Measurements from ENCODE around the gene TRAPPC2L.

The TRAPPC2L gene

GRCh38 chr16:88828711-88829110, 28.2 kb upstream of the TRAPPC2L start:
- no peak for DNase-seq (ENCODE audit: extremely low read depth, insufficient read length)
- H3K36me3 ChIP-seq (ENCODE audit: control insufficient read depth, insufficient read depth, low read length) = peaks cover 2% of the 10 kb centered on the region
- no peaks in the 10 kb centered on the region for H3K27me3 ChIP-seq (replicated peaks; ENCODE audit: control insufficient read depth, insufficient read depth, low read length)
- H3K4me3 ChIP-seq (replicated peaks; ENCODE audit: low read depth, low read length) = no peak overlapping the region
- TF ChIP-seq CTCF (IDR thresholded peaks at IDR 0.05; ENCODE audit: insufficient read depth, low read length, poor library complexity, severe bottlenecking) = no peak

GRCh38 chr16:88830258-88830657, 26.7 kb upstream of the TRAPPC2L start:
- no peak overlapping the region for H3K4me3 ChIP-seq (replicated peaks; ENCODE audit: low read depth, low read length)
- H3K36me3 ChIP-seq (ENCODE audit: control insufficient read depth, insufficient read depth, low read length) = no peaks in the 10 kb centered on the region
- no peaks in the 10 kb centered on the region for H3K27me3 ChIP-seq (replicated peaks; ENCODE audit: control insufficient read depth, insufficient read depth, low read length)
- DNase-seq (ENCODE audit: extremely low read depth, insufficient read length) = no peak
- no peak for TF ChIP-seq CTCF (IDR thresholded peaks at IDR 0.05; ENCODE audit: insufficient read depth, low read length, poor library complexity, severe bottlenecking)

- no peak overlapping the region for H3K4me3 ChIP-seq (replicated peaks; ENCODE audit: low read depth, low read length)
- no peaks in the 10 kb centered on the region for H3K27me3 ChIP-seq (replicated peaks; ENCODE audit: control insufficient read depth, insufficient read depth, low read length)
- no peak for DNase-seq (ENCODE audit: extremely low read depth, insufficient read length)
- H3K36me3 ChIP-seq (ENCODE audit: control insufficient read depth, insufficient read depth, low read length) = no peaks in the 10 kb centered on the region
- no peak for TF ChIP-seq CTCF (IDR thresholded peaks at IDR 0.05; ENCODE audit: insufficient read depth, low read length, poor library complexity, severe bottlenecking)
These were observed 26.1 kb upstream of the TRAPPC2L start for GRCh38 chr16:88830783-88831182.

GRCh38 chr16:88831838-88832237, 25.1 kb upstream of the TRAPPC2L start:
- H3K4me3 ChIP-seq (replicated peaks; ENCODE audit: low read depth, low read length) = no peak overlapping the region
- no peak for TF ChIP-seq CTCF (IDR thresholded peaks at IDR 0.05; ENCODE audit: insufficient read depth, low read length, poor library complexity, severe bottlenecking)
- DNase-seq (ENCODE audit: extremely low read depth, insufficient read length) = no peak
- H3K27me3 ChIP-seq (replicated peaks; ENCODE audit: control insufficient read depth, insufficient read depth, low read length) = no peaks in the 10 kb centered on the region
- H3K36me3 ChIP-seq (ENCODE audit: control insufficient read depth, insufficient read depth, low read length) = no peaks in the 10 kb centered on the region

- H3K36me3 ChIP-seq (ENCODE audit: control insufficient read depth, insufficient read depth, low read length) = no peaks in the 10 kb centered on the region; the same call in 1 of the 2 replicates
- no peak for DNase-seq (ENCODE audit: extremely low read depth, insufficient read length)
- no peak for TF ChIP-seq CTCF (IDR thresholded peaks at IDR 0.05; ENCODE audit: insufficient read depth, low read length, poor library complexity, severe bottlenecking)
- no peaks in the 10 kb centered on the region for H3K27me3 ChIP-seq (replicated peaks; ENCODE audit: control insufficient read depth, insufficient read depth, low read length)
- H3K4me3 ChIP-seq (replicated peaks; ENCODE audit: low read depth, low read length) = no peak overlapping the region
These were observed 23.8 kb upstream of the TRAPPC2L start for GRCh38 chr16:88833086-88833485.

GRCh38 chr16:88834670-88835069, 22.3 kb upstream of the TRAPPC2L start:
- TF ChIP-seq CTCF (IDR thresholded peaks at IDR 0.05; ENCODE audit: insufficient read depth, low read length, poor library complexity, severe bottlenecking) = no peak
- Histone ChIP-seq H3K36me3 (ENCODE audit: control insufficient read depth, insufficient read depth, low read length) (no peaks in the 10 kb centered on the region; the same call in none of the 2 replicates), H3K4me3 (replicated peaks; ENCODE audit: low read depth, low read length) (no peak overlapping the region), H3K27me3 (replicated peaks; ENCODE audit: control insufficient read depth, insufficient read depth, low read length) (no peaks in the 10 kb centered on the region)
- no peak for DNase-seq (ENCODE audit: extremely low read depth, insufficient read length)
